Keratinocyte (primary cell): ENCODE measurements around the gene KLLN.

Experiments
- EZH2 ChIP-seq: IDR thresholded peaks from one replicate; pipeline ENCODE4 v1.6.1; 2012; ENCODE audit warnings: inconsistent platforms, mild to moderate bottlenecking, low read length, moderate library complexity
- TF ChIP-seq, protein P1 (sequence below), 3 experiments: IDR thresholded peaks in 1 of 3; conservative IDR thresholded peaks in 1 of 3; optimal IDR thresholded peaks in 1 of 3; 2 replicates in 2 of 3; 3 replicates in 1 of 3; pipeline versions ENCODE3 to v1.5.1; 2011; ENCODE audit warnings: low read length in 3 of 3, mild to moderate bottlenecking in 3 of 3, moderate library complexity in 2 of 3, control low read depth in 1 of 3, inconsistent platforms in 1 of 3; ENCODE audit not compliant: insufficient read depth in 2 of 3; ENCODE audit errors: extremely low read depth in 1 of 3

DNA sequence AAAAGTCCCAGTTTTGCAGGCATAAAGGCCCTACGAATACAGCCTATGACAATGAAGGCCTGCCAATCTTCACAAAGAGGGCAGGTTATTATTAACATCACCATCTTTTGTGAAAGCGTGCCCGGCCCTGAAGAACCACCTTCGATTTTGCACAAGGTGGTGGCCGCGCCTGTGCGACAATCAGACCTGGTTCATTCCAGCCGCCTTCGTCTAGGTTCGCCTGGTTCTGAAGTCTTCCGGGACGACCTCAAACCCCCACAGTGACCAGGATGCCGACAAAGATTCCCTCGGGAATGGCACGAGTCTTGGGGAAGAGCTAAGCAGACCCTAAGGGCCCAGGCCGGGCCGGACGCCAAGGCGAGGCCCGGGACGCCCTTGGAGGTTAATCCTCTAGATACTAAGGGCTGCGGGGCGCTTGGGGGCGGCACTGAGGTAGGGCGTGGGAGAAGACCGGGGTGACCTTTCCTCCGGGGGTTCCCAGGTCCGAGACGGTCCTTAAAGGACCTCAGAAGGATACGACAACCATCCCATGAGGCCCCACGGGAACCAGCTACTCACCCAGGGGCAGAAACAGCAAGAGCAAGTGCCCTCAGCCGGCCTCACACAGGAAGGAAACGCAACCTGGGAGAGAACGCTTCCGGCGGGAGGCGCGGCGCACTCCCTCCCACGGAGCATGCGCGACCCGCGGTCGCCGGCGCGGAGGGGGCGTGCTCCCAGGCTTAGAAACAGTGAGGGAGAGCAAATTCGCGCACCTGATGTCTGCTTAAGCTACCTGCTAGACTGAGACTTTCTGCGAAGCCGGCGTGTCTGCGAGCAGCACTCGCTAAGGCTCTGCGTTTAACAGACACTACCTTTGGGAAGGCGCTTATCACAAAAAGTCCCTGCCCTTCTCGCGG, 45.5 kb downstream of the KLLN start, which contains the start of gene ATAD1:
- TF ChIP-seq, protein P1, sequence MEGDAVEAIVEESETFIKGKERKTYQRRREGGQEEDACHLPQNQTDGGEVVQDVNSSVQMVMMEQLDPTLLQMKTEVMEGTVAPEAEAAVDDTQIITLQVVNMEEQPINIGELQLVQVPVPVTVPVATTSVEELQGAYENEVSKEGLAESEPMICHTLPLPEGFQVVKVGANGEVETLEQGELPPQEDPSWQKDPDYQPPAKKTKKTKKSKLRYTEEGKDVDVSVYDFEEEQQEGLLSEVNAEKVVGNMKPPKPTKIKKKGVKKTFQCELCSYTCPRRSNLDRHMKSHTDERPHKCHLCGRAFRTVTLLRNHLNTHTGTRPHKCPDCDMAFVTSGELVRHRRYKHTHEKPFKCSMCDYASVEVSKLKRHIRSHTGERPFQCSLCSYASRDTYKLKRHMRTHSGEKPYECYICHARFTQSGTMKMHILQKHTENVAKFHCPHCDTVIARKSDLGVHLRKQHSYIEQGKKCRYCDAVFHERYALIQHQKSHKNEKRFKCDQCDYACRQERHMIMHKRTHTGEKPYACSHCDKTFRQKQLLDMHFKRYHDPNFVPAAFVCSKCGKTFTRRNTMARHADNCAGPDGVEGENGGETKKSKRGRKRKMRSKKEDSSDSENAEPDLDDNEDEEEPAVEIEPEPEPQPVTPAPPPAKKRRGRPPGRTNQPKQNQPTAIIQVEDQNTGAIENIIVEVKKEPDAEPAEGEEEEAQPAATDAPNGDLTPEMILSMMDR (optimal IDR thresholded peaks at IDR 0.05 in 1 of 3, IDR thresholded peaks at IDR 0.05 in 1 of 3, conservative IDR thresholded peaks at IDR 0.05 in 1 of 3; ENCODE audit: extremely low read depth in 1 of 3, insufficient read depth in 2 of 3, low read length in 3 of 3), result peak; percentile 9 to 43 (median 14)
- TF ChIP-seq EZH2, result no peak
